K562 (cell line): Measurements from ENCODE around the gene CAMK1D.

ENCODE experiments used
- CBX8 ChIP-seq: fragments of 200-600 bp; sonication (generic); IDR thresholded peaks from 2 replicates; pipeline ENCODE4 v1.6.1; 2012; ENCODE audit warnings: borderline replicate concordance, mixed run types, low read depth, mild to moderate bottlenecking, moderate library complexity, mixed read lengths, low read length, control low read depth, inconsistent platforms; ENCODE audit not compliant: poor library complexity, severe bottlenecking; ENCODE audit errors: extremely low read depth
- CHCHD3 ChIP-seq: fragments of 250-450 bp; sonication (Bioruptor Pico); IDR thresholded peaks from 2 replicates; pipeline ENCODE4 v2.1.2; 2022; ENCODE audit warnings: mild to moderate bottlenecking
- CREB1 ChIP-seq, 2 experiments: sonication (generic) in 1 of 2; formaldehyde crosslinking in 1 of 2; IDR thresholded peaks; 2 replicates each; pipeline versions ENCODE4 v1.6.1 to v1.8.0; 2012 to 2022; ENCODE audit warnings: inconsistent platforms in 1 of 2, mild to moderate bottlenecking in 1 of 2, missing genetic modification reagents in 1 of 2, moderate library complexity in 1 of 2
- CTBP1 ChIP-seq: fragments of 450-650 bp; IDR thresholded peaks from 2 replicates; pipeline ENCODE4 v1.6.1; 2016; ENCODE audit warnings: borderline replicate concordance
- MTA1 ChIP-seq: fragments of 450-650 bp; IDR thresholded peaks from 2 replicates; pipeline ENCODE4 v1.6.1; 2017; ENCODE audit warnings: borderline replicate concordance
- NR1H2 ChIP-seq: sonication (generic); formaldehyde crosslinking; IDR thresholded peaks from 2 replicates; pipeline ENCODE4 v1.4.0; 2020; ENCODE audit warnings: mild to moderate bottlenecking, missing genetic modification reagents
- ZFX ChIP-seq: sonication (generic); formaldehyde crosslinking; IDR thresholded peaks from 2 replicates; pipeline ENCODE4 v1.8.0; 2022; ENCODE audit warnings: mild to moderate bottlenecking, missing genetic modification reagents, moderate library complexity
- TF ChIP-seq, protein P1 (sequence below): fragments of 250-450 bp; sonication (Bioruptor Pico); IDR thresholded peaks from 2 replicates; pipeline ENCODE4 v1.4.0; 2020; ENCODE audit warnings: mild to moderate bottlenecking, moderate library complexity
- TF ChIP-seq, protein P2 (sequence below): sonication (generic); formaldehyde crosslinking; IDR thresholded peaks from 2 replicates; pipeline ENCODE4 v1.9.0; 2022; ENCODE audit warnings: mild to moderate bottlenecking, missing genetic modification reagents

GRCh38 chr10:12785415-12785831 lies 436.1 kb downstream of the CAMK1D start:
- TF ChIP-seq, protein P1, sequence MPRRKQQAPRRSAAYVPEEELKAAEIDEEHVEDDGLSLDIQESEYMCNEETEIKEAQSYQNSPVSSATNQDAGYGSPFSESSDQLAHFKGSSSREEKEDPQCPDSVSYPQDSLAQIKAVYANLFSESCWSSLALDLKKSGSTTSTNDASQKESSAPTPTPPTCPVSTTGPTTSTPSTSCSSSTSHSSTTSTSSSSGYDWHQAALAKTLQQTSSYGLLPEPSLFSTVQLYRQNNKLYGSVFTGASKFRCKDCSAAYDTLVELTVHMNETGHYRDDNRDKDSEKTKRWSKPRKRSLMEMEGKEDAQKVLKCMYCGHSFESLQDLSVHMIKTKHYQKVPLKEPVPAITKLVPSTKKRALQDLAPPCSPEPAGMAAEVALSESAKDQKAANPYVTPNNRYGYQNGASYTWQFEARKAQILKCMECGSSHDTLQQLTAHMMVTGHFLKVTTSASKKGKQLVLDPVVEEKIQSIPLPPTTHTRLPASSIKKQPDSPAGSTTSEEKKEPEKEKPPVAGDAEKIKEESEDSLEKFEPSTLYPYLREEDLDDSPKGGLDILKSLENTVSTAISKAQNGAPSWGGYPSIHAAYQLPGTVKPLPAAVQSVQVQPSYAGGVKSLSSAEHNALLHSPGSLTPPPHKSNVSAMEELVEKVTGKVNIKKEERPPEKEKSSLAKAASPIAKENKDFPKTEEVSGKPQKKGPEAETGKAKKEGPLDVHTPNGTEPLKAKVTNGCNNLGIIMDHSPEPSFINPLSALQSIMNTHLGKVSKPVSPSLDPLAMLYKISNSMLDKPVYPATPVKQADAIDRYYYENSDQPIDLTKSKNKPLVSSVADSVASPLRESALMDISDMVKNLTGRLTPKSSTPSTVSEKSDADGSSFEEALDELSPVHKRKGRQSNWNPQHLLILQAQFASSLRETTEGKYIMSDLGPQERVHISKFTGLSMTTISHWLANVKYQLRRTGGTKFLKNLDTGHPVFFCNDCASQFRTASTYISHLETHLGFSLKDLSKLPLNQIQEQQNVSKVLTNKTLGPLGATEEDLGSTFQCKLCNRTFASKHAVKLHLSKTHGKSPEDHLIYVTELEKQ (CRISPR knock-in tag): no peak
- TF ChIP-seq CHCHD3 (CRISPR knock-in tag) (no peak), CTBP1 (no peak), CBX8 (no peak), CREB1 (IDR thresholded peaks at IDR 0.05) (no peak), CREB1 (CRISPR knock-in tag; IDR thresholded peaks at IDR 0.05) (no peak), NR1H2 (CRISPR knock-in tag) (no peak), MTA1 (no peak), ZFX (CRISPR knock-in tag) (no peak)
- TF ChIP-seq, protein P2, sequence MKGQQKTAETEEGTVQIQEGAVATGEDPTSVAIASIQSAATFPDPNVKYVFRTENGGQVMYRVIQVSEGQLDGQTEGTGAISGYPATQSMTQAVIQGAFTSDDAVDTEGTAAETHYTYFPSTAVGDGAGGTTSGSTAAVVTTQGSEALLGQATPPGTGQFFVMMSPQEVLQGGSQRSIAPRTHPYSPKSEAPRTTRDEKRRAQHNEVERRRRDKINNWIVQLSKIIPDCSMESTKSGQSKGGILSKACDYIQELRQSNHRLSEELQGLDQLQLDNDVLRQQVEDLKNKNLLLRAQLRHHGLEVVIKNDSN (CRISPR knock-in tag): no peak
